ENCODE measurements around the gene SMIM1.

DNA sequence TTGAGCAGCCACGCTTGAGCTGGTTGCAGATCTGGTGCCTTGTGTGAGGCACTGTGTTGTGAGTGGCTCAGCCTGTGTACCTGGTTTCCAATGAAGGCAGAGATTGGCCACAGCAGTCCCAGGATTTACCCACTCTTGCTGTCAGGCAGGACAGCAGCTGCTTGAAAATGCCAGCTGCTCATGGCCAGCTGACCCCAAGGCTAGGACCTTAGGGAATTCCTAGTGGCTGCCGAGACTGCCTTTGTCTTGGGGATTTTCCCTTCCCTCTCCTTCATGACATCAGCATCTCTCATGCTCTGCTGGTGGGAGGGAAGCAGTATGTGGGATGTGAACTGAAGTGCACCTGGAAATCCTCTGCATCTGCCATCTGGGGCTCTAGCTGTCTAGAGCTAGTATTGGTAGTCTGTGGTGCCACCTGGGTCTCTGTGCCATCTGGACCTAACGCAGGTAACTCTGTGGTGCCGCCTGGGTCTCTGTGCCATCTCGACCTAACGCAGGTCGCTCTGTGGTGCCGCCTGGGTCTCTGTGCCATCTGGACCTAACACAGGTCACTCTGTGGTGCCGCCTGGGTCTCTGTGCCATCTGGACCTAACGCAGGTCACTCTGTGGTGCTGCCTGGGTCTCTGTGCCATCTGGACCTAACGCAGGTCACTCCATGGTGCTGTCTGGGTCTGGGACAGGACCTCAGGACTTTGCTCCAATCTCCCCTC lies 27.6 kb downstream of the SMIM1 start:
- TF ChIP-seq, protein P1, sequence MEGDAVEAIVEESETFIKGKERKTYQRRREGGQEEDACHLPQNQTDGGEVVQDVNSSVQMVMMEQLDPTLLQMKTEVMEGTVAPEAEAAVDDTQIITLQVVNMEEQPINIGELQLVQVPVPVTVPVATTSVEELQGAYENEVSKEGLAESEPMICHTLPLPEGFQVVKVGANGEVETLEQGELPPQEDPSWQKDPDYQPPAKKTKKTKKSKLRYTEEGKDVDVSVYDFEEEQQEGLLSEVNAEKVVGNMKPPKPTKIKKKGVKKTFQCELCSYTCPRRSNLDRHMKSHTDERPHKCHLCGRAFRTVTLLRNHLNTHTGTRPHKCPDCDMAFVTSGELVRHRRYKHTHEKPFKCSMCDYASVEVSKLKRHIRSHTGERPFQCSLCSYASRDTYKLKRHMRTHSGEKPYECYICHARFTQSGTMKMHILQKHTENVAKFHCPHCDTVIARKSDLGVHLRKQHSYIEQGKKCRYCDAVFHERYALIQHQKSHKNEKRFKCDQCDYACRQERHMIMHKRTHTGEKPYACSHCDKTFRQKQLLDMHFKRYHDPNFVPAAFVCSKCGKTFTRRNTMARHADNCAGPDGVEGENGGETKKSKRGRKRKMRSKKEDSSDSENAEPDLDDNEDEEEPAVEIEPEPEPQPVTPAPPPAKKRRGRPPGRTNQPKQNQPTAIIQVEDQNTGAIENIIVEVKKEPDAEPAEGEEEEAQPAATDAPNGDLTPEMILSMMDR (IDR thresholded peaks at IDR 0.05; ENCODE audit: low read depth, low read length): no peak
- TF ChIP-seq EZH2phosphoT487 (IDR thresholded peaks at IDR 0.05; ENCODE audit: low read depth): no peak

Measured in OCI-LY3 (cell line).